22Rv1 (cell line): ENCODE measurements around the gene DEFB119.

ENCODE experiments used
- ZFX ChIP-seq: fragments of 450-650 bp; IDR thresholded peaks from 2 replicates; pipeline ENCODE4 v1.6.1; 2017; ENCODE audit warnings: antibody characterized with exemption, borderline replicate concordance
- TF ChIP-seq, protein P1 (sequence below): fragments of 450-650 bp; IDR thresholded peaks from 2 replicates; pipeline ENCODE4 v1.5.1; 2017; ENCODE audit warnings: mild to moderate bottlenecking

DNA sequence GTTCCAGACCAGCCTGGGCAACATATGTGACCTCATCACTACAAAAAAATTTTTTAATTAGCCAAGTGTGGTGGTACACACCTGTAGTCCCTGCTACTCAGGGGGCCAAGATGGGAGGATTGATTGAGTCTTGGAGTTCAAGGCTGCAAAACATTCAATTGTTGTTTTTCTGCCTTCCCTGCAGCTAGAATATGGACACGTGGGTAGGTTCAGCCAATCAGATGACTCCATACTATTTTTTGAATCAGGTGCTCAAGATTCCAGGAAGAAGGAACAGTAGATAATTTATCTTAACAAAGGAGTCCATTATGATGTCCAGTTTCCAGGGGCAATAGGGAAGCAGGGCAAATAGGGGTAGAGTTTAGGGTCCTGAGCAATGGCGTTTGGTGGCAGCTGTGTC is 2.4 kb upstream of the DEFB119 start:
- TF ChIP-seq, protein P1, sequence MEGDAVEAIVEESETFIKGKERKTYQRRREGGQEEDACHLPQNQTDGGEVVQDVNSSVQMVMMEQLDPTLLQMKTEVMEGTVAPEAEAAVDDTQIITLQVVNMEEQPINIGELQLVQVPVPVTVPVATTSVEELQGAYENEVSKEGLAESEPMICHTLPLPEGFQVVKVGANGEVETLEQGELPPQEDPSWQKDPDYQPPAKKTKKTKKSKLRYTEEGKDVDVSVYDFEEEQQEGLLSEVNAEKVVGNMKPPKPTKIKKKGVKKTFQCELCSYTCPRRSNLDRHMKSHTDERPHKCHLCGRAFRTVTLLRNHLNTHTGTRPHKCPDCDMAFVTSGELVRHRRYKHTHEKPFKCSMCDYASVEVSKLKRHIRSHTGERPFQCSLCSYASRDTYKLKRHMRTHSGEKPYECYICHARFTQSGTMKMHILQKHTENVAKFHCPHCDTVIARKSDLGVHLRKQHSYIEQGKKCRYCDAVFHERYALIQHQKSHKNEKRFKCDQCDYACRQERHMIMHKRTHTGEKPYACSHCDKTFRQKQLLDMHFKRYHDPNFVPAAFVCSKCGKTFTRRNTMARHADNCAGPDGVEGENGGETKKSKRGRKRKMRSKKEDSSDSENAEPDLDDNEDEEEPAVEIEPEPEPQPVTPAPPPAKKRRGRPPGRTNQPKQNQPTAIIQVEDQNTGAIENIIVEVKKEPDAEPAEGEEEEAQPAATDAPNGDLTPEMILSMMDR: no peak
- no peak for TF ChIP-seq ZFX
